ENCODE measurements around the gene GNAS. TPM values are rescaled to one million over a fixed set of nuclear protein-coding genes. Genes with fewer than 3 reads are reported as not detected.
"Not testable (repeated sequence)": the region's sequence is repeated elsewhere in the genome, so short reads cannot be mapped to it uniquely, and the experiment has no call there.

The GNAS gene
- total RNA-seq, 4 donors from 2014 or later: 484 to 621 (median 524) TPM

- no peaks in the 10 kb centered on the region for H3K36me3 ChIP-seq
- H3K4me1 ChIP-seq: no peaks in the 10 kb centered on the region
- 87 to 88% methylated on average over 10 of the region's 10 CpGs for WGBS, 2 donors
- no peak overlapping the region for H3K4me3 ChIP-seq
- H3K9me3 ChIP-seq: no peaks in the 10 kb centered on the region
- DNase-seq (ENCODE audit: low spot score in 2 of 2): no peak
- no peak overlapping the region for H3K27ac ChIP-seq
- no peaks in the 10 kb centered on the region for H3K27me3 ChIP-seq
- TF ChIP-seq CTCF (IDR thresholded peaks at IDR 0.05): no peak
- no peak for TF ChIP-seq POLR2A (IDR thresholded peaks at IDR 0.05)
- TF ChIP-seq EP300 (IDR thresholded peaks at IDR 0.05): no peak
Measured at GRCh38 chr20:58945965-58946631, 93.6 kb downstream of the GNAS start.

- not testable (repeated sequence) for H3K27ac ChIP-seq; H3K4me3 ChIP-seq; H3K27me3 ChIP-seq; DNase-seq (ENCODE audit: low spot score in 2 of 2); H3K36me3 ChIP-seq; H3K9me3 ChIP-seq; H3K4me1 ChIP-seq
- 82 to 84% methylated on average over 7 of the region's 7 CpGs for WGBS, 2 donors
Measured at GRCh38 chr20:58947797-58948388, 95.4 kb downstream of the GNAS start.

- Histone ChIP-seq H3K36me3 (no peaks in the 10 kb centered on the region), H3K4me1 (no peaks in the 10 kb centered on the region), H3K27ac (no peak overlapping the region), H3K4me3 (no peak overlapping the region), H3K27me3 (no peaks in the 10 kb centered on the region), H3K9me3 (peaks cover 0 to 2% (median 0%) of the 10 kb centered on the region in 4 donors)
- TF ChIP-seq CTCF (IDR thresholded peaks at IDR 0.05) (no peak), POLR2A (IDR thresholded peaks at IDR 0.05) (no peak), EP300 (IDR thresholded peaks at IDR 0.05) (no peak)
- no peak for DNase-seq (ENCODE audit: low spot score in 2 of 2)
- WGBS, 2 donors: 74 to 79% methylated on average over 5 of the region's 5 CpGs
Measured at GRCh38 chr20:58950603-58951002, 98.1 kb downstream of the GNAS start.

- DNase-seq (ENCODE audit: low spot score in 2 of 2): no peak
- Histone ChIP-seq H3K36me3 (no peaks in the 10 kb centered on the region), H3K9me3 (peaks cover 0 to 2% (median 0%) of the 10 kb centered on the region in 4 donors), H3K27me3 (no peaks in the 10 kb centered on the region), H3K27ac (no peak overlapping the region), H3K4me3 (no peak overlapping the region), H3K4me1 (no peaks in the 10 kb centered on the region)
- TF ChIP-seq EP300 (IDR thresholded peaks at IDR 0.05) (no peak), POLR2A (IDR thresholded peaks at IDR 0.05) (no peak), CTCF (IDR thresholded peaks at IDR 0.05) (no peak)
Measured at GRCh38 chr20:58953050-58953449, 100.5 kb downstream of the GNAS start.

GRCh38 chr20:58956078-58956477 lies 103.6 kb downstream of the GNAS start:
- Histone ChIP-seq H3K9me3 (peaks cover 0 to 2% (median 0%) of the 10 kb centered on the region in 4 donors), H3K27me3 (no peaks in the 10 kb centered on the region), H3K36me3 (no peaks in the 10 kb centered on the region), H3K4me3 (no peak overlapping the region), H3K4me1 (no peaks in the 10 kb centered on the region), H3K27ac (no peak overlapping the region)
- TF ChIP-seq EP300 (IDR thresholded peaks at IDR 0.05) (no peak), POLR2A (IDR thresholded peaks at IDR 0.05) (no peak), CTCF (IDR thresholded peaks at IDR 0.05) (no peak)
- WGBS, 2 donors: 87 to 88% methylated on average over 8 of the region's 8 CpGs
- no peak for DNase-seq (ENCODE audit: low spot score in 2 of 2)
